ENCODE results near the gene MICB.

The MICB gene

GRCh38 chr6:31540640-31541039 lies 42.7 kb downstream of the MICB start:
- H3F3A ChIP-seq (ENCODE audit: insufficient read depth, low read length), result peaks cover 16% of the 10 kb centered on the region
- H3K9ac ChIP-seq (ENCODE audit: low read length), result peak overlapping the region; percentile 89
- no peaks in the 10 kb centered on the region for H3K9me2 ChIP-seq (replicated peaks; ENCODE audit: insufficient read depth, low read length)
- H3K9me3 ChIP-seq (replicated peaks; ENCODE audit: insufficient read depth, low read length), result no peaks in the 10 kb centered on the region
- no peak for DNase-seq
- peaks cover 13% of the 10 kb centered on the region for H3K36me3 ChIP-seq (replicated peaks; ENCODE audit: insufficient read depth, low read length)
- peak overlapping the region; percentile 99 for H3K4me2 ChIP-seq (ENCODE audit: low read depth, low read length)
- H4K20me1 ChIP-seq (ENCODE audit: insufficient read depth, low read length), result peaks cover 47% of the 10 kb centered on the region
- TF ChIP-seq EZH2 (optimal IDR thresholded peaks at IDR 0.05; ENCODE audit: low read depth, low read length), result no peak
- no peak for TF ChIP-seq EZH2phosphoT487 (IDR thresholded peaks at IDR 0.05; ENCODE audit: low read length)
- no peak for TF ChIP-seq CTCF (IDR thresholded peaks at IDR 0.05; ENCODE audit: low read length)
- peak overlapping the region; percentile 89 for H3K4me3 ChIP-seq (ENCODE audit: low read length)
- no peaks in the 10 kb centered on the region for H3K27me3 ChIP-seq (replicated peaks; ENCODE audit: insufficient read depth, low read length)
- H2AFZ ChIP-seq (ENCODE audit: low read length), result no peak overlapping the region
- H3K27ac ChIP-seq (ENCODE audit: low read length), result no peak overlapping the region
- H3K4me1 ChIP-seq (ENCODE audit: low read length), result peaks cover 22% of the 10 kb centered on the region
- peaks cover 74% of the 10 kb centered on the region for H3K79me2 ChIP-seq (ENCODE audit: low read length)

- H3K4me1 ChIP-seq (ENCODE audit: low read length), result peaks cover 22% of the 10 kb centered on the region
- no peaks in the 10 kb centered on the region for H3K9me2 ChIP-seq (replicated peaks; ENCODE audit: insufficient read depth, low read length)
- peak overlapping the region; percentile 87 for H3K27ac ChIP-seq (ENCODE audit: low read length)
- H3K79me2 ChIP-seq (ENCODE audit: low read length), result peaks cover 69% of the 10 kb centered on the region
- peak; percentile 64 for DNase-seq
- peaks cover 13% of the 10 kb centered on the region for H3K36me3 ChIP-seq (replicated peaks; ENCODE audit: insufficient read depth, low read length)
- H2AFZ ChIP-seq (ENCODE audit: low read length), result peak overlapping the region; percentile 36
- peak overlapping the region; percentile 89 for H3K4me3 ChIP-seq (ENCODE audit: low read length)
- peaks cover 16% of the 10 kb centered on the region for H3F3A ChIP-seq (ENCODE audit: insufficient read depth, low read length)
- no peaks in the 10 kb centered on the region for H3K9me3 ChIP-seq (replicated peaks; ENCODE audit: insufficient read depth, low read length)
- H3K9ac ChIP-seq (ENCODE audit: low read length), result peak overlapping the region; percentile 89
- peak overlapping the region; percentile 99 for H3K4me2 ChIP-seq (ENCODE audit: low read depth, low read length)
- no peaks in the 10 kb centered on the region for H3K27me3 ChIP-seq (replicated peaks; ENCODE audit: insufficient read depth, low read length)
- TF ChIP-seq EZH2 (optimal IDR thresholded peaks at IDR 0.05; ENCODE audit: low read depth, low read length), result no peak
- no peak for TF ChIP-seq EZH2phosphoT487 (IDR thresholded peaks at IDR 0.05; ENCODE audit: low read length)
- TF ChIP-seq CTCF (IDR thresholded peaks at IDR 0.05; ENCODE audit: low read length), result no peak
- peaks cover 42% of the 10 kb centered on the region for H4K20me1 ChIP-seq (ENCODE audit: insufficient read depth, low read length)
Observed at GRCh38 chr6:31541059-31541657, 43.2 kb downstream of the MICB start.

DNA sequence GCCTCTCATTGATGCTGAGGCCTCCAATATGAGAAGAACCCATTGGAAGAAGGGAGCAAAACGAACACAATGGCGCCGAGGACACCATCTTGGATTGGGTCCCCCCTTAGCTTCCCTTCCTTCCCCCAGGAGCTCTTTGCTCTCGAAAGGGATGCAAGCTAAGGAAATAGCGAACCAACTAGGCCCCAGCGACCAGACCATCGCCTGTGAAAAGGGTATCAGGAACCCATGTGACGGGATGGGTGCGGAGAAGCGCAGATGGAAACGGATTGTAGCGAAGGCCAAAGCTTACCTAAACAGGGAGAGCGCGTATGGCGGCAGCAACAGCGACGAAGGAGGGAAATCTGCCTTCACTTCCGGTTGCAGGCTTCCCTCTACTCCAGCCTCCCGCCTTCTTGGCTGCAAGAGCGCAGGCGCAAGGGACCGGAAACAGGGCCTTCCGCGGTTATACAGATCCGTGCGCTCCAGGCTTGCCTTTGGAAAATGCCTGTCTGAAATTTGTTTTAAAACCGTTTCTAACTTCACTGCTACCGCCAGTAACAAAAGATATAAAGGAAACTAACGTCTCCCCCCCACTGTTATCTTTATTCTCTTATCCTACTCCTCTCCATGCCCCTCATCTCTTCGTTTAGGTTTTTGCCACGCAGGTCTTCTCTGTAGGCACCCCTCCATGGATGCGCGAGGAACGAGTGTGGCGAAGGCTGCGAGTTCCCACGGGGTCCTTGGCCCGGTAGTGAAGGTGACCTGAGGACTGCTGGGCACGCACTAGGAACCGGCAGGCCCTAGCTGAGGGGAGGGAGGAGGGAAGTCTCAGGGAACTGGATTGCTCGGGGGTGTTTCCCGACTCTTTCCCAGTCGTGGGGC lies 43.9 kb downstream of the MICB start, which contains the start of gene DDX39B:
TSS of gene DDX39B (minus strand) at position 346 of the 864 bp plus-strand sequence. CDS start 1,471 bp downstream, outside the sequence.
- Histone ChIP-seq H3K36me3 (replicated peaks; ENCODE audit: insufficient read depth, low read length) (peaks cover 13% of the 10 kb centered on the region), H4K20me1 (ENCODE audit: insufficient read depth, low read length) (peaks cover 35% of the 10 kb centered on the region), H3K9ac (ENCODE audit: low read length) (peak within 1 kb of the TSS; percentile 89), H3F3A (ENCODE audit: insufficient read depth, low read length) (peaks cover 16% of the 10 kb centered on the region), H3K9me3 (replicated peaks; ENCODE audit: insufficient read depth, low read length) (no peaks in the 10 kb centered on the region), H3K79me2 (ENCODE audit: low read length) (peaks cover 61% of the 10 kb centered on the region), H3K9me2 (replicated peaks; ENCODE audit: insufficient read depth, low read length) (no peaks in the 10 kb centered on the region), H2AFZ (ENCODE audit: low read length) (peak within 1 kb of the TSS; percentile 65), H3K27me3 (replicated peaks; ENCODE audit: insufficient read depth, low read length) (no peaks in the 10 kb centered on the region), H3K4me1 (ENCODE audit: low read length) (peaks cover 26% of the 10 kb centered on the region), H3K4me2 (ENCODE audit: low read depth, low read length) (peak within 1 kb of the TSS; percentile 99), H3K27ac (ENCODE audit: low read length) (peak within 1 kb of the TSS; percentile 87), H3K4me3 (ENCODE audit: low read length) (peak within 1 kb of the TSS; percentile 89)
- TF ChIP-seq EZH2 (optimal IDR thresholded peaks at IDR 0.05; ENCODE audit: low read depth, low read length), result no peak
- TF ChIP-seq CTCF (IDR thresholded peaks at IDR 0.05; ENCODE audit: low read length), result no peak
- TF ChIP-seq EZH2phosphoT487 (IDR thresholded peaks at IDR 0.05; ENCODE audit: low read length), result no peak
- peak; percentile 96 for DNase-seq

Measured in MM.1S (cell line).